LHCN-M2 (cell line): ENCODE measurements around the gene GTF2H4. TPM values are rescaled to one million over a fixed set of nuclear protein-coding genes. Genes with fewer than 3 reads are reported as not detected.
A peak's percentile ranks its signal among the peaks of the same experiment; 100 is the strongest.
"Not testable (repeated sequence)": the region's sequence is repeated elsewhere in the genome, so short reads cannot be mapped to it uniquely, and the experiment has no call there.

Experiments
- DNase-seq: peaks from one replicate; pipeline ENCODE4 v3.0.0-alpha.2; 2012; ENCODE audit warnings: low read depth
- polyA plus RNA-seq: library from polyadenylated mRNA; unstranded; fragments of >200 nt; gene quantifications from one replicate; pipeline ENCODE4 v1.2.1, GENCODE V29; 2012; ENCODE audit warnings: missing spikeins
- total RNA-seq: library from RNA; depleted of rRNA; stranded (reverse); fragments of >200 nt; gene quantifications from 2 replicates; pipeline ENCODE4 v1.2.3, GENCODE V29; 2014; rRNA removed

Gene GTF2H4
- 9.0 and 16.2 TPM in 2 replicates for total RNA-seq
- 18.7 TPM for polyA plus RNA-seq

- DNase-seq, result peak; percentile 99
These were observed at the start of gene GTF2H4 for GRCh38 chr6:30907758-30908591. TSS of gene GTF2H4 (plus strand) at chr6:30908207.

DNA sequence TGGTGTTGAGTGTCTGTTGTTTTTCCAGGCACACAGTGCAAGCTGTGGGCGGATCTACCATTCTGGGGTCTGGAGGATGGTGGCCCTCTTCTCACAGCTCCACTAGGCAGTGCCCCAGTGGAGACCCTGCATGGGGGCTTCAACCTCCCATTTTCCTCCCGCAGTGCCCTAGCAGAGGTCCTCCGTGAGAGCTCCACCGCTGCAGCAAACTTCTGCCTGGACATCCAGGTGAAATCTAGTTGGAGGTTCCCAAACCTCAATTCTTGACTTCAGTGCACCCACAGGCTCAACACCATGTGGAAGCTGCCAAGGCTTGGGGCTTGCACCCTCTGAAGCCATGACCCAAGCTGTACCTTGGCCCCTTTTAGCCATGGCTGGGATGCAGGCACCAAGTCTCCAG lies 48.3 kb upstream of the GTF2H4 start:
- DNase-seq, result not testable (repeated sequence)

- DNase-seq, result no peak
These were observed 46.6 kb upstream of the GTF2H4 start for GRCh38 chr6:30861257-30862048.

DNA sequence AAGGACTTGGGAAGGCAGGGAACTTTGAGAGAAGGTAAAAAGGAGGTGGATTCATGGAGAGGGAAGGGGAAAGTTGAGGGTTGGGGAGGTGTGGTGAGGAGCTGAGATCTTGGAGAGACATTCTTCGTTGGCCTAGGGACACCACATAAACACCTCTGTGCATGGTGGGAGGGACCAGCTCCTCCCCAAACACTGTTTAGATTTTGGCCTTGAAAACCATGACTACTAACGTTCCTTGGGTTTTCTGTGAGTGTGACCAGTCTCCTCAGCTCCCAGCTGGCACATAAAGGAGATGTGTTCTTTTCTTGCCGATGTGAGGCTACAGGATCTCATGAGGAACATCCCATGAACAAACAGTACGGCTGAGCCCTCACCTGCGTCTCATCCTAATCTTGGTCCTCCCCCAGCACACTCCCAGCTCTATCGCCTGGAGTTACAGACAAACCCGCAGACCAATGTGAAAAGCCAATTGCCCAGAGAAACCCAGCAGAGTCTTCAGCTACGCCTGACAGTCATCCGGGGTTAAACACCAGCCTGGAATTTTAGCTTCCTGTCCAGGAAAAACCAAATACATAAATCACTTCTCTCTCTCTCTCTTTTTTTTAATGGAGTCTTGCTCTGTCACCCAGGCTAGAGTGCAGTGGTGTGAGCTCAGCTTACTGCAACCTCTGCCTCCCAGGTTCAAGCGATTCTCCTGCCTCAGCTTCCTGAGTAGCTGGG lies 45.7 kb upstream of the GTF2H4 start:
- DNase-seq, result no peak

GRCh38 chr6:30864325-30864724 lies 43.7 kb upstream of the GTF2H4 start:
- DNase-seq, result no peak

DNA sequence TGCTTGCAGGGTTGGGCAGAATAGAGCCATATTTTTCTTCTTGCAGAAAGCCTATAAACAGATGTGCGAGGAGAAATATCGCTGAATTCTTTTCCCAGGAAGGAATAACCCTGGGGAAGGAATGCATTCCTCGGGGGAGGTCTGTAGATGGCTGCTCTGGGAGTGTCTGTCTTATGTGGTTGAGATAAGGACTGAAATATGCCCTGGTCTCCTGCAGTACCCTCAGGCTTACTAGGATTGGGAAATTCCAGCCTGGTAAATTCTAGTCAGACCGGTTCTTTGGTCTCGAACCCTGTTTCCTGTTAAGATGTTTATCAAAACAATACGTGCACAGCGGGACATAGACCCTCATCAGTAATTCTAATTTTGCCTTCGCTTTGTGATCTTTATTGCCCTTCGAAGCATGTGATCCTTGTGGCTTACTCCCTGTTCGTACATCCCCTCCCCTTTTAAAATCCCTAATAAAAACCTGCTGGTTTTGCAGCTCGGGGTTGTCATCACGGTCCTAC lies 38.7 kb upstream of the GTF2H4 start:
- not testable (repeated sequence) for DNase-seq

- DNase-seq, result no peak
These were observed 37.5 kb upstream of the GTF2H4 start for GRCh38 chr6:30870546-30870945.

DNA sequence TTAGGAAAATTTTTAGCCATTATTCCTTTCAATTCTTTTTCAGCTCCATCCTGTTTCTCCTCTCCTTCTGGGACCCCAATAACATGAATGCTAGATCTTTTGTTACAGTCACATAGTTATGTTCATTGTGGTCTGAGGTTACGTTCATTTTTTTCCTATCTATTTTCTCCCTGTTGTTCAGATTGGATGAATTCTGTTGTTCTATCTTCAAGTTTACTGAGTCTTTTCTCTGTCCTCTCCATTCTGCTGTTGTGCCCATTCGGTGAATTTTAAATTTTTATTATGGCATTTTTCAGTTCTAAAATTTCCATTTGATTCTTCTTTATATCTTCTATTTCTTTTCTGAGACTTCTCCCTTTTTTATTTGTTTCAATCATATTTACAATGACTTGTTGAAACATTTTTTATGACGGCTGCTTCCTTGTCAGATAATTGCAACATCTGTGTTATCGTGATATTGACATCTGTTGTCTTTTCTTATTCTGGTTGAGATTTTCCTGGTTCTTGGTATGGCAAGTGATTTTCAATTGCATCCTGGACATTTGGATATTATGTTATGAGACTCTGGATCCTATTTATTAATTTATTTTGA lies 36.3 kb upstream of the GTF2H4 start:
- no peak for DNase-seq

- DNase-seq, result no peak
These were observed 34.8 kb upstream of the GTF2H4 start for GRCh38 chr6:30873137-30873640.

DNA sequence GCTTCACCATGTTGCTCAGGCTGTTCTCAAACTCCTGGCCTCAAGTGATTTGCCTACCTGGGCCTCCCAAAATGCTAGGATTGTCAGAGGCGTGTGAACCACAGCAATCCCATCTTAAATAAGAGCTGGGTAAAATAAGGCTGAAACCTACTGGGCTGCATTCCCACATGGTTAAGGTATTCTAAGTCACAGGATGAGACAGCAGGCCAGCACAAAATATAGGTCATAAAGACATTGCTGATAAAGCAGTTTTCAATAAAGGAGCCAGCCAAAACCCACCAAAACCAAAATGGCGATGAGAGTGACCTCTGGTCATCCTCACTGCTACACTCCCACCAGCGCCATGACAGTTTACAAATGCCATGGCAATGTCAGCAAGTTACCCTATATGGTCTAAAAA lies 34.2 kb upstream of the GTF2H4 start:
- not testable (repeated sequence) for DNase-seq

- no peak for DNase-seq
These were observed 32.6 kb upstream of the GTF2H4 start for GRCh38 chr6:30875244-30876038.

- DNase-seq, result peak; percentile 75
These were observed 31.8 kb upstream of the GTF2H4 start for GRCh38 chr6:30876039-30876730.

DNA sequence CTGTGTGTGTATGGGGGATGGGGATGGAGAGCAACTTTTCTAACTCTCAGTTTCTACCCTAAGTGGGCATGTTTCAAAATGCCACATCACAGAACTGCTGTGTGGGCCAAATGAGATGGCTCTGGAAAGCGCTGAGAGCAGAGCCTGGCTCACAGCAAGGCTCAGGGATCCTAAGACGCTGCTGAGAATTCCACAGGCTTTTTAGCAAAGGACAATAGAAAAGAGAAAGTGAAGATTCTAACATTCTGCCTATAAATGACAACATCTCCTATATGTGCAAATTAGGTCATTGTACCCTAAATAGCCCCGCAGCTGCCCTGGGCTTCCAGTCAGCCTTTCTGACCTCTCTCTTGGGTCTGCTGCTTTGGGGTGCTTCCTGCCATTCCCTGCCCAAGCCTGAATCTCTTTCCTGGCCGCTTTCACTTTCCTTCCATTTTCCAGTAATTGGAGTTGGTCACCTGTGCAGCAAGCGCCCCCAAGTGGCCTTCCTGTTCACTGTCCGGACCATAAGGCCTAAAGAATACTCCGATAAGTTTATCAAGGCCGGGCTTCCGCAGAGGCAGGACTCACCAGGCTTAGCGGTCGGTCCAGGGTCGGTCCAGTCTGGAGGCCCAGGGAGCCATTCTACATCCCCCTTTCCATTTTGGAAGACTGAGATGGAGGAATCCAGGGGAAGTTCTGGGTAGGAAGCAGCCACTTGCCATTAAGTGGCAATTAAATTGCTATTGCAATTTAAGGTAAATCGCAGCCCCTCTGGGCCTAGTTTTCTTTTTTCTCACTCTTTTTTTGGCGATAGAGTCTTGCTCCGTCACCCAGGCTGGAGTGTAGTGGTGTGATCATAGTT lies 30.4 kb upstream of the GTF2H4 start:
- DNase-seq, result peak; percentile 89

DNA sequence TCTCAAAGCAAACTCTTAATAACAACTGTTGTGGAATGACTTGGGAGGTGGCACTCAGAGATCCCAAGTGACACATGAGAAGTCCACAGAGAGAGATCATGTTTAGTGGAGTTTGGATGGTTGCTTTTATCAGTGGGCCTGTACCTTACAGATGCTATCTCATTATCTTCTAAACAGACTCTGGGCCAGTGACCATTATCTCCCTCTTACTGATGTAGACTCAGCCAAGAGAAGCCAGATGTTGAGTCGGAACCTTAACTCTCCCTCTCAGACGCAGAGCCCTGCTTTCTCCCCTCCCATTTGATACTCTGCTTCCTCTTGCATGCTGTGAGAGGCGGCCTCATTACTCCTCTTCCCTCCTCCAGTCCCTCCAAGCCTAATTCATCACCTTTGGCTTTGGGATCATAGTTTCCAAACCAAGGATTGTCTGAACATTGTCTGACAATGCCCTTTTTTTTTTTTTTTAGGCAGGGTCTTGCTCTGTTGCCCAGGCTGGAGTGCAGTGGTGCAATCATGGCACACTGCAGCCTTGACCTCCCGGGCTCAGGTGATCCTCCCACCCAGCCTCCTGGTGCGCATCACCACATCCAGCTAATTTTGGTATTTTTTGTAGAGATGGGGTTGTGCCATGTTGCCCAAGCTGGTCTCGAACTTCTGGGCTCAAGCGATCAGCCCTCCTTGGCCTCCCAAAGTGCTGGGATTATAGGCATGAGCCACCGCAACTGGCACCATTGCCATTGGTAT lies 28.2 kb upstream of the GTF2H4 start:
- no peak for DNase-seq

- no peak for DNase-seq
These were observed 27.2 kb upstream of the GTF2H4 start for GRCh38 chr6:30880698-30881252.

DNA sequence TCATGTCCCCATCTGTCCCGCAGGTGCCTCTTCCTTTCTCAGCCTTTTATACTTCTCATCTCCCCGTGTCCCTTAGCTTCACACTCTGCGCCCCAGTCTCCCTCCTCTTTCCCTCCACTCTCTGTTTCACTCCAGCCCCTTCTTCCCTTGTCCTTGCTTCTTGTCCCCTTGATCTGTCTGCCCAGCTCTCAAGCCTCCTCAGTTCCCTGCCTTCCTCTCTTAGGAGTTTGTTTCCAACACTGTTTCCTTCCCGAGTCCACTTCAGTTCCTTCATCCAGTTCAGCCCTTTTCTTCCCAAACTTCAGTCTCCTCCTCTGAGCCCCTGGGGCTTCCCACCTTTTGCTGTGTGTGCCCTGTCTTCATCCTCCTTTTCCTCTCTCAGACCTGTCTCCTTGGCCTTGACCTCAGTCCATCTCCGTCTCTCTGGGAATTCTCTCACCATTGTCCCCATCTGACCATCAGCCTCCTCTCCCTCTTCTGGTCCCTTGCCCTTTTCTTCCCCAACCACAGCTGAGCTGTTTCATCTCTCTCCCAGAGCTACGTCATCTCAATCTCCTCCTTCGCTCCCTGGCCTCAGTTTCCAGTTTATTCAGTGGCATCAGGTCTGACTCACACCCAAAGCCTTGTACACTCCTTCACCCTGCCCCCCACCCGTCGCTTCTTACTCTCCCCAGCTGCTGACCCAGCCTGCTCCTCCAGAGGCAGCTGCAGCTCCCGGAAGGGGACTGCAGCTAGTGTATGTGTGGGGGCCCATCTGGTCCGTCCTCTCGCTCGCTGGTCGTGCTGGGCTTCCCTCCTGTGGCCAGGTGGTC lies 26.4 kb upstream of the GTF2H4 start:
- DNase-seq, result peak; percentile 71
